Astrocyte (in vitro differentiated cells and primary cell): ENCODE results near the gene MACO1. TPM values are rescaled to one million over a fixed set of nuclear protein-coding genes. Genes with fewer than 3 reads are reported as not detected.
"Not testable (repeated sequence)": the region's sequence is repeated elsewhere in the genome, so short reads cannot be mapped to it uniquely, and the experiment has no call there.

Experiments used
- DNase-seq: peaks from one replicate; pipeline ENCODE4 v3.0.0-alpha.2; 2010; ENCODE audit warnings: low read depth
- FAIRE-seq: peaks from 2 replicates; lab custom pipeline; 2011; peaks lifted over from hg19 to GRCh38; lab: Jason Lieb, UNC
- H2AFZ ChIP-seq: 2 replicates; pipeline ENCODE4 v1.6.0; 2012; ENCODE audit warnings: low read depth, low read length, inconsistent platforms
- H3K27ac ChIP-seq: 2 replicates; pipeline ENCODE4 v1.5.1; 2011; ENCODE audit warnings: low read depth, low read length, inconsistent platforms
- H3K27me3 ChIP-seq: 2 replicates; pipeline ENCODE4 v1.6.0; 2011; ENCODE audit warnings: low read length, inconsistent platforms; ENCODE audit not compliant: insufficient read depth
- H3K36me3 ChIP-seq: 2 replicates; pipeline ENCODE4 v1.5.1; 2011; ENCODE audit warnings: low read length, inconsistent platforms; ENCODE audit not compliant: insufficient read depth
- H3K4me1 ChIP-seq: 2 replicates; pipeline ENCODE4 v1.5.1; 2011; ENCODE audit warnings: low read length, inconsistent platforms; ENCODE audit not compliant: insufficient read depth
- H3K4me2 ChIP-seq: 2 replicates; pipeline ENCODE4 v1.6.0; 2012; ENCODE audit warnings: low read length, inconsistent platforms
- H3K4me3 ChIP-seq: 2 replicates; pipeline ENCODE4 v1.5.1; 2011; ENCODE audit warnings: low read depth, mild to moderate bottlenecking, low read length, inconsistent platforms; ENCODE audit not compliant: insufficient read depth
- H3K79me2 ChIP-seq: 2 replicates; pipeline ENCODE4 v1.6.0; 2012; ENCODE audit warnings: mild to moderate bottlenecking, low read length, inconsistent platforms; ENCODE audit not compliant: insufficient read depth
- H3K9ac ChIP-seq: 2 replicates; pipeline ENCODE4 v1.6.0; 2012; ENCODE audit warnings: mild to moderate bottlenecking, low read length, inconsistent platforms
- H3K9me3 ChIP-seq: 2 replicates; pipeline ENCODE4 v1.5.1; 2012; ENCODE audit warnings: low read depth, mild to moderate bottlenecking, low read length, inconsistent platforms; ENCODE audit not compliant: insufficient read depth
- H4K20me1 ChIP-seq: 2 replicates; pipeline ENCODE4 v1.6.0; 2012; ENCODE audit warnings: low read length, inconsistent platforms; ENCODE audit not compliant: insufficient read depth
- H3K27ac Mint-ChIP-seq: one replicate; pipeline ENCODE4 v1.8.0; 2021; ENCODE audit warnings: mild to moderate bottlenecking, mixed read lengths; ENCODE audit not compliant: unreplicated experiment
- H3K27me3 Mint-ChIP-seq: one replicate; pipeline ENCODE4 v1.8.0; 2021; ENCODE audit warnings: low read depth, mixed read lengths; ENCODE audit not compliant: unreplicated experiment
- H3K36me3 Mint-ChIP-seq: one replicate; pipeline ENCODE4 v1.8.0; 2021; ENCODE audit warnings: low read depth, mixed read lengths; ENCODE audit not compliant: unreplicated experiment
- H3K4me1 Mint-ChIP-seq: one replicate; pipeline ENCODE4 v1.8.0; 2021; ENCODE audit warnings: low read depth, mixed read lengths; ENCODE audit not compliant: unreplicated experiment
- H3K4me3 Mint-ChIP-seq: one replicate; pipeline ENCODE4 v1.8.0; 2021; ENCODE audit warnings: mild to moderate bottlenecking, moderate library complexity, mixed read lengths; ENCODE audit not compliant: unreplicated experiment
- H3K9me3 Mint-ChIP-seq: one replicate; pipeline ENCODE4 v1.8.0; 2021; ENCODE audit warnings: mild to moderate bottlenecking, mixed read lengths; ENCODE audit not compliant: unreplicated experiment
- EZH2 ChIP-seq: IDR thresholded peaks from 2 replicates; pipeline ENCODE4 v1.6.1; 2012; ENCODE audit warnings: mild to moderate bottlenecking, low read length, inconsistent platforms; ENCODE audit not compliant: insufficient read depth
- total RNA-seq: library from RNA; stranded (reverse); gene quantifications from 2 replicates; pipeline ENCODE4 v1.2.1, GENCODE V29; 2021
- TF ChIP-seq, protein P1 (sequence below): IDR thresholded peaks from 2 replicates; pipeline ENCODE4 v1.5.1; 2011; ENCODE audit warnings: low read depth, mild to moderate bottlenecking, inconsistent platforms, low read length, moderate library complexity; ENCODE audit not compliant: insufficient read depth

The MACO1 gene
- total RNA-seq, 1 donor from 2014 or later: 31.8 TPM

DNA sequence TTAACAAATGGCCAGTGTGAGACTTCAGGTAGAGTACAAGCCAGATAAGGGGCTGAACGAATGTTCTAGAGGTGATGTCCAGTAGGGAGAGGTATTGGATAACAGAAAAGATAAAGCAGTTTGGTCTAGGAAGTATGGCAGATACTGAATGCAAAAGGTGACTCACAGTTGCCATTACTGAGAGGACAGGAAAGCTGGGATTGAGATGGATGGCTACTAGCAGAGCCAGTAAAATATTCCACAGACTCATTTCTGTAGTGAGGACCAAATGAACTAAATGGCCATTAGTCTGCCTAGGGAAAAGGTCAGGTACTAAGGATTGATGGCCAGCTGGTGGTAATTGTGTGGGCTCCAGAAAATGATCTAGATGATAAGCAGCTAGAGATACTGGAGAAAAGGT lies 11.5 kb downstream of the MACO1 start:
- no peak for TF ChIP-seq EZH2
- TF ChIP-seq, protein P1, sequence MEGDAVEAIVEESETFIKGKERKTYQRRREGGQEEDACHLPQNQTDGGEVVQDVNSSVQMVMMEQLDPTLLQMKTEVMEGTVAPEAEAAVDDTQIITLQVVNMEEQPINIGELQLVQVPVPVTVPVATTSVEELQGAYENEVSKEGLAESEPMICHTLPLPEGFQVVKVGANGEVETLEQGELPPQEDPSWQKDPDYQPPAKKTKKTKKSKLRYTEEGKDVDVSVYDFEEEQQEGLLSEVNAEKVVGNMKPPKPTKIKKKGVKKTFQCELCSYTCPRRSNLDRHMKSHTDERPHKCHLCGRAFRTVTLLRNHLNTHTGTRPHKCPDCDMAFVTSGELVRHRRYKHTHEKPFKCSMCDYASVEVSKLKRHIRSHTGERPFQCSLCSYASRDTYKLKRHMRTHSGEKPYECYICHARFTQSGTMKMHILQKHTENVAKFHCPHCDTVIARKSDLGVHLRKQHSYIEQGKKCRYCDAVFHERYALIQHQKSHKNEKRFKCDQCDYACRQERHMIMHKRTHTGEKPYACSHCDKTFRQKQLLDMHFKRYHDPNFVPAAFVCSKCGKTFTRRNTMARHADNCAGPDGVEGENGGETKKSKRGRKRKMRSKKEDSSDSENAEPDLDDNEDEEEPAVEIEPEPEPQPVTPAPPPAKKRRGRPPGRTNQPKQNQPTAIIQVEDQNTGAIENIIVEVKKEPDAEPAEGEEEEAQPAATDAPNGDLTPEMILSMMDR: no peak
- H3K27ac Mint-ChIP-seq: no peak overlapping the region
- H3K27me3 ChIP-seq: no peaks in the 10 kb centered on the region
- peak; percentile 59 for FAIRE-seq
- DNase-seq: peak; percentile 76
- peaks cover 74% of the 10 kb centered on the region for H4K20me1 ChIP-seq
- no peaks in the 10 kb centered on the region for H3K27me3 Mint-ChIP-seq
- H3K9me3 Mint-ChIP-seq: no peaks in the 10 kb centered on the region
- no peak overlapping the region for H2AFZ ChIP-seq
- H3K36me3 Mint-ChIP-seq: no peaks in the 10 kb centered on the region
- no peak overlapping the region for H3K4me3 Mint-ChIP-seq
- no peak overlapping the region for H3K9ac ChIP-seq
- no peaks in the 10 kb centered on the region for H3K4me1 ChIP-seq
- H3K4me3 ChIP-seq: no peak overlapping the region
- H3K4me2 ChIP-seq: no peak overlapping the region
- H3K27ac ChIP-seq: no peak overlapping the region
- no peaks in the 10 kb centered on the region for H3K9me3 ChIP-seq
- peaks cover 9% of the 10 kb centered on the region for H3K4me1 Mint-ChIP-seq
- peaks cover 87% of the 10 kb centered on the region for H3K79me2 ChIP-seq
- H3K36me3 ChIP-seq: no peaks in the 10 kb centered on the region

DNA sequence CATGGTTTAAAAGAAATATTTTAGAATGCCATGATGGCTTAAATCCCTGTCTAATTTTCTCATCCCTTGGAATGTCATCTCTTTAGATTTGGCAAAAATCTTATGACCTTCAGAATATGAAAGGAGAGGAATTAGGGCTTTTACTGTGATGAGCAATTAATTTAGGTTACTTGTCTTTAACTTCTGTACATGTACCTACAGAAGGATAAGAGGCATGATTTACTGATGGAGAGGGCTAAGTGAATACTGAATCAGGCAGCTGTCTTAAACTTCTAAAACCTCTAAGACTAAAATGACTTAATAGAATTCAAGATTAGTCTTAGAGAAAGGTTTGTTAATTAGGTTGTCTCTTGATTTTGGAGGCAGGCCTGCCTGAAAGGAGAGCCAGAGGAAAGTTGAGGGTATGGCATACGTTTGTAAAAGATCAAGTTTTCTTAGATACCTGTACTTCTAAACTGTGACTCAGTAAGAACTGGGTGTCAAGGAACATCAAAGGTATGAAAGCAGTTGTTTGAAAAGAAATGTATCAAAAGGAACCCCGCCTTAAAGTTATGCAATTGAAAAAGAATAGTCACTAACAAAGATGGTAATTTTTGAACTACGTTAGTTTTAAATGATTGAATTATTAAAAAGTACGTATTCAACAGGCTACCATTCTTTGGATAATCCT lies 12.5 kb downstream of the MACO1 start:
- DNase-seq: no peak
- Histone ChIP-seq H3K4me1 (no peaks in the 10 kb centered on the region), H2AFZ (no peak overlapping the region), H3K36me3 (no peaks in the 10 kb centered on the region), H3K9me3 (no peaks in the 10 kb centered on the region), H3K27ac (no peak overlapping the region), H3K79me2 (peaks cover 83% of the 10 kb centered on the region), H3K9ac (no peak overlapping the region), H3K27me3 (no peaks in the 10 kb centered on the region), H3K4me2 (no peak overlapping the region), H3K4me3 (no peak overlapping the region), H4K20me1 (peaks cover 64% of the 10 kb centered on the region)
- Mint-ChIP-seq H3K4me3 (no peak overlapping the region), H3K4me1 (peaks cover 9% of the 10 kb centered on the region), H3K36me3 (no peaks in the 10 kb centered on the region), H3K9me3 (no peaks in the 10 kb centered on the region), H3K27me3 (no peaks in the 10 kb centered on the region), H3K27ac (no peak overlapping the region)
- no peak for FAIRE-seq
- no peak for TF ChIP-seq EZH2
- TF ChIP-seq, protein P1: no peak

DNA sequence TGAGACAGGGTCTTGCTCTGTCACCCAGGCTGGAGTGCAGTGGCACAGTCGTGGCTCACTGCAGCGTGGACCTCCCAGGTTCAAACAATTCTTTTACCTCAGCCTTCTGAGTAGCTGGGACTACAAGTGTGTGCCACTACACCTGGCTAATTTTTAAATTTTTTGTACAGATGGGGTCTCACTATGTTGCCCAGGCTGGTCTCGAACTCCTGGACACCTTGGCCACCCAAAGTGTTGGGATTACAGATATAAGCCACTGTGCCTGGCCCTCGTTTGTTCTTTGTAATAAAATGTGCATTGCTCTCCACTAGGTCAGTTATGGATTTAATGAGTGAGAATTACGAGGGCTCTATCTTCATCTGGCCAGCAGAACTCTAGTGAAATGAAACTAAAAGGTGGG lies 13.9 kb downstream of the MACO1 start:
- not testable (repeated sequence) for H3K4me3 Mint-ChIP-seq, H3K27ac ChIP-seq, FAIRE-seq, H3K27me3 ChIP-seq, H3K36me3 Mint-ChIP-seq, H3K4me1 Mint-ChIP-seq, H3K36me3 ChIP-seq, H3K27me3 Mint-ChIP-seq, H3K4me3 ChIP-seq, H2AFZ ChIP-seq, H3K4me1 ChIP-seq, H3K9me3 Mint-ChIP-seq, H3K9me3 ChIP-seq, DNase-seq, H3K9ac ChIP-seq, H3K4me2 ChIP-seq, H3K27ac Mint-ChIP-seq
- Histone ChIP-seq H4K20me1 (peaks cover 54% of the 10 kb centered on the region), H3K79me2 (peaks cover 72% of the 10 kb centered on the region)
